SH-SY5Y (cell line): Measurements from ENCODE around the gene PTPRD.

Experiments
- GATA2 ChIP-seq: IDR thresholded peaks from 2 replicates; pipeline ENCODE4 v1.6.1; 2011; ENCODE audit warnings: mild to moderate bottlenecking, low read depth, low read length
- GATA3 ChIP-seq: IDR thresholded peaks from 2 replicates; pipeline ENCODE4 v1.6.1; 2011; ENCODE audit warnings: low read depth, mild to moderate bottlenecking, low read length, moderate library complexity

The PTPRD gene

DNA sequence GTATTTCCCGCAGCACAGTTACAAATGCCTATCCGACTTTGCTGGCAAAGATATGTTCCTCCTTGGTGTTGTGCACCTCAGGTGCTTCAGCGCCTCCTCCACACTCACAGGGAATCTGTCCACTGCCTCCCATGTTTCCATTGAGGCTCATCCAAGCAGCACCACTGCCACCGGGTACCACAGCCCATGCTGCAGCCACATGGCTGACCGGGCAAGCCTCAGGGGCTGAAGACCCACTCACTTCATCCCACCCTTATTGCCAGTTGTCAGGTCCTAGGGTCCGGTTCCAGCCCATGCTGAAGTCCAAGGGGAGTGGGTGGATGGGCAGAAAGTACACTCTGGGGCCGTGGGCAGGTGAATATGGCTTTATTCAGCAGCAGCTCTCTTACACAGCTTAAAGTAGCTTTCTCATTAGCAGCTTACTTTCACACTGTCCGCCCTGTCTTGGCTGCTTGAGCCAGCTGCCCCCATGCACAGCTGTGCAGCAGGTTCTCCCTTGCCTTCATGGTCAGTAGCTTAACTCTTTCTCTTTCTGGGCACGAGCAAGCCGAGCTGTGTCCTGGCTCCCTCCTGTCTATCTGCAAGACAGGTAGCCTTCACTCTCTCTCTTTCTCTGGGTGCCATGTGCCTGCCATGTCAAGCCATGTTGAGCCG lies 1052.3 kb downstream of the PTPRD start:
- TF ChIP-seq GATA2 (no peak), GATA3 (no peak)

DNA sequence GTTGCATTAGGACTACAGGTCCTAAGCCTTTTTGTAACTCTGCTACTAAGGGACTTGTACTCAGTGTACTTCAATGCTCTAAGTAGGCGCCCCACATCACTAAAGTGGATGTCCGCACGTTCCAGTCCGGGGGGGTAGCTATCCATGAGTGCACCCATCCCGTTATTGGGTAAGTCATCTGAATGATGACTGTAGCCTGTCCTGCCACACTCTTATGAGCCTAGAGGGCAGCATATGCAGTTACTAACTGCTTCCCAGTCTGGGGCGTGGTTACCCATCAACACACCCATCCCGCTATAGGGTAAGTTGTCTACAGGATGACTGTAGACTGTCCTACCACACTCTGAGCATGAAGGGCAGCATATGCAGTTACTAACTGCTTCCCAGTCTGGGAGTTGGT lies 1053.9 kb downstream of the PTPRD start:
- no peak for TF ChIP-seq GATA2
- no peak for TF ChIP-seq GATA3

- no peak for TF ChIP-seq GATA2
- no peak for TF ChIP-seq GATA3
Measured at GRCh38 chr9:9557804-9558334, 1054.9 kb downstream of the PTPRD start.

DNA sequence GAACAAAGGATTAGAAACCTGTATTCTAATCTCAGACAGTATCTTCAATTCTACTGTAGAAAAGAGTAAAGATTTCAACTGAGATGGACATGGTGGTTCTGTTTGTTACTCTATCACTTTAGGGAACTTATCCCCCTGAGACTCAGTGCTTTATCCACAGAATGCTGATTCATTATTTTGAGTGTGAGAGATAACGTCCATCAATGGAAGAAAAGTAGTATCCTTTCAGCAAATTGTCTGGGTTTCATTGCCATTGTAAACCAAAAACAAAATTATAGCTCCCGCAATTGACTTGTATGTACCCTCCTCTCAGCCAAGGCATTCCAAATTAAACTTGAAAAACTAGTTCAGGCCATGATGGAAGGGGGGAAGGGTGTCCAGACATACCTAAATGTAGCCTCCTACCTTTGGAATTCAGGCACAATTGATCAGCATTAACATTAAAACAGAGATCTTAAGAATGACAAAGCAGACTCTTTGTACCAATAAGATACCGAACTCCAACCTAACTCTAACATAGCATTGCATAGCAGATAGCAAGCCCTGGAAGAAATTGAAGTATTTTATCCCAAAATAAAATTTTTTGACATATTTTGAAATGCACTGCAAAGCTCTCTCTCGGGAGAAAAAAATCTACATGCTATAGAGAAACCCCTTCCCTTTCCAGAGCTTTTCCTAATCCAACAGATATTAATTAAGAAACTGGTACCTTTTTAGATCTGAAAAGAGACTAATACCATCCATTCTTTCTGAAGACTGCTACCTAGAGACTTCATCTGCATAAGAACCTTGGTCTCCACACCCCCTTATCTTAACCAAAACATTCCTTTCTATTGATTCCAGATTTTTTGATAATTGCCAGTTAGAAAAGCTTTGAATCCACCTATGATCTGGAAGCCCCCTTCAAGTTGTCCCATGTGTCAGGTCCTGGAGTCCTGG lies 1055.7 kb downstream of the PTPRD start:
- TF ChIP-seq GATA2 (no peak), GATA3 (no peak)

- TF ChIP-seq GATA3 (no peak), GATA2 (no peak)
Measured at GRCh38 chr9:9552665-9553064, 1060.1 kb downstream of the PTPRD start.

DNA sequence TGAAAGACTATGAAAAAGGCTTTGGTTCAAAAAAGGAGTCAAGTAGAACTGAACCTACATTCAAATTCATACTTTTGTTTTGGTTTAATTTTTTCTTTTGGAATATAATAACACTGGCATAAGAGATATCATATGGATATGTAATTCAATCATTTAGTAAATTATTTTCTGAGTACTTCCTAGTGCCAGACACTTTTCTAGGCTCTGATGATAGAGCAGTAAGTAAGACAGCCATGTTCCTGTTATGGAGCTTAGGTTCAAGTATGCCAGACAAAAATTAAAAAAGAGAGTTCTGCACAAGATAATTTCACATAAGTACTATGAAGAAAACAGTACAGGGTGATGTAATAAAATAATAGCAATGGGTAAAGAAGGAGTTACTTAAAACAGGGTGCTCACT lies 1074.0 kb downstream of the PTPRD start:
- no peak for TF ChIP-seq GATA2
- no peak for TF ChIP-seq GATA3

- TF ChIP-seq GATA2: no peak
- no peak for TF ChIP-seq GATA3
Measured at GRCh38 chr9:9538356-9538755, 1074.4 kb downstream of the PTPRD start.

GRCh38 chr9:9536523-9536922 lies 1076.3 kb downstream of the PTPRD start:
- TF ChIP-seq GATA2 (no peak), GATA3 (no peak)

- TF ChIP-seq GATA2: no peak
Measured at GRCh38 chr9:9523476-9524139, 1089.2 kb downstream of the PTPRD start.

DNA sequence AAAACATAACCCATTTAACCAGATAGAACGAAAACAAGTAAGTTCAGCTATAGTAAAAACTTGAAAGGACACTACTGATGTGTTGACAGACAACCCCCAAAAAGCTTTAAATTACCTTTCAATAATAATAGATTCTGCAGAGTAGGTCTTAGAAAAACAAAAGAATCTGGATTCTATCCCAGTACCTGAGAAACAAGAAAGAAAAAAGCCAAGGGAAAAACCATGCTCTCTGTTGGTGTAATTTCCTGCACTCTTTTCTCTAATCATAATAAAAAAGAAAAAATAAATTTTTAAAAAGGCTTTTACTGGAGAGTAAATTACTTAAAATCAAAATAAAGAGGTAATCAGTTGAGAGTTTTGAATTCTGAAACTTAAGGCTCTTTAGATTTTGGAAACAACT lies 1090.4 kb downstream of the PTPRD start:
- TF ChIP-seq GATA2 (no peak), GATA3 (no peak)

DNA sequence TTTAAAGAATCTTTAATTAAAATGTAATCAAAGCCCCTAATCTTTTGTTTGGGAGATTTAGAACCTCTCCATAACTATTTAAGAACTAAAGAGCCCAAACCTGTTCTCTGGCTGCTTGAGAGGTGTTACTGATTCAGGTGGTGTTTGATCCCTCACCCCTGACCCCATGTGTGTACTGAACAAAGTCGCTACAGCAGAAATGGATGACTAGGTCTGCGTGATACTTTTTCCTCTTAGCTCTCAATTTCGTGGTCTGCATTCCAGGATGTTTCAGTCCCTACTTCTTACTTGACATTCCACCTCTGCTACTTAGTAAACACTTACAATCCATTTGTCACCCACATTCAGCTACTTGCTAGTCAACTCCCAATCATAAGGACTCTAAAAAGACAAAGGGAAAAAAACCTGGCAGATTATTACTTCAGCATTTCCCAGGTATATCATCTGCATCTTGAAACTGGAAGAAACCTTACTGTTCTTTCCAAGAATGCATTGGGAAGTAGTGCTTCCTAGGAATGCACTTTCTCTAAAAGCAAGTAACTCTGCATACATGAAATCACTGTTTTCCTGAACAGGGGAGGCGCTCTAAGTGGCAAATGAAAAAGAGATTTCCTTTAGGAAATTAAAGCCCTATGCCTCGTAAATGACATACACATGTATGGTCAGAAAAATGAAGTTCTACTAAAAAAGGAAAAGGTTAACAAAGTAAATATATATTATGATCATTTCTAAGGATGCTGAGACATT lies 1091.6 kb downstream of the PTPRD start:
- TF ChIP-seq GATA3: no peak
- TF ChIP-seq GATA2: no peak

DNA sequence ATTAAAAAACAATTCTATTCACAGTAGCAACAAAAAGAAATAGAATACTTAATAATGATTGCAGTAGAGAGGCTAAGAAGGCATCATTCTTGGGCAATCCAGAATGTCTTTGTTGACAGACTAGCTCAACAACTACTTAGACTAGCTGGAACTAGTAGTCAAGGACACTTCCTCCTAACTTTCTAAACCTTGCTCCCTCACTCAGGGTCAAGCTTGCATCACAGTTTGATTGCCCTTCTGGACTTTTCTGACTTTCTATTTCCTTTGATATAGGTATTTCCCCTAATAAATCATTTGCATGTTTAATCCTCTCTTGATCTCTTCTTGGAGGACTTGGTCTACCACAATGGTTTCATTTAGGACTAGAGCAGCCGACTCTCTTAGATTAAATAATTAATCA lies 1107.9 kb downstream of the PTPRD start:
- no peak for TF ChIP-seq GATA2
- TF ChIP-seq GATA3: no peak

DNA sequence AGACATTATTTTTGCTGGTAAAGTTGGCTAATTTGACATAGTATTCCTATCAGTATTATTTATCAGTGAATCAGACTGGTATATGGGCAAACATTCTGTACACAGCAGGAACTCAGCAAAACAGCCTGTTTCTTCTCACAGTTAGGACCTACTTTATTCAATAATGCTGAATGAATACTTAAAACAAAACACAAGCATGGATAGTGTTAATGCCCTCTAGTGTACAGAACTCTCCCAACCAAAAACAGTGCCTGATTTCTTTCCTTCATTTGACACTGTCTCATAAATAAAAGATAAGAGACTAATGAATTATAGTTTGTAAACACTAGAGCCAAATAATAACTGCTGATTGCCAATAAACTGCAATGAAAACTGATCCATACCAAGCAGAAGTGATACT lies 1113.3 kb downstream of the PTPRD start:
- no peak for TF ChIP-seq GATA2
- no peak for TF ChIP-seq GATA3

DNA sequence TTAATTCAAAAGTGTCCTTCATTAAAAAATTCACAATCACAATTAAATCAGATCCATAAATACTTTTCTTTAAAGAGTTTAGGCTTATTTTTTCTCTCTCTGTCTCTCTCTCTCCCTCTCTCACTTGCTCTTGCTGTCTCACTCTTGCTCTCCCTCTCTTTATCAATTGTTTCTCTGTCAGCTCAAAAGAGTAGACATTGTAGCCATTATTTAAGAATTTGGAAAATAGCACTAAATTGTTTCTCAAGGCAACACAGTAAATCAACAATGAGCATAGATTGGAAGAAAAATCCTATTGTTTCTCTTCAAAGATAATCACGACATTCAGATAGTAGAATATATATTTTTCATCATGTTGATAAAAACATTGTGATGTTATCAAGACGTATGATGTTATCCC lies 1114.0 kb downstream of the PTPRD start:
- TF ChIP-seq GATA3 (no peak), GATA2 (no peak)
